ENCODE results near the gene ANGPT4. TPM values are rescaled to one million over a fixed set of nuclear protein-coding genes. Genes with fewer than 3 reads are reported as not detected.

The ANGPT4 gene
- total and polyA plus RNA-seq, 2 of the 8 experiments (the other 6 are each of a cell fraction or from before 2014, with no cell fraction given), result 0.07 to 0.33 TPM

DNA sequence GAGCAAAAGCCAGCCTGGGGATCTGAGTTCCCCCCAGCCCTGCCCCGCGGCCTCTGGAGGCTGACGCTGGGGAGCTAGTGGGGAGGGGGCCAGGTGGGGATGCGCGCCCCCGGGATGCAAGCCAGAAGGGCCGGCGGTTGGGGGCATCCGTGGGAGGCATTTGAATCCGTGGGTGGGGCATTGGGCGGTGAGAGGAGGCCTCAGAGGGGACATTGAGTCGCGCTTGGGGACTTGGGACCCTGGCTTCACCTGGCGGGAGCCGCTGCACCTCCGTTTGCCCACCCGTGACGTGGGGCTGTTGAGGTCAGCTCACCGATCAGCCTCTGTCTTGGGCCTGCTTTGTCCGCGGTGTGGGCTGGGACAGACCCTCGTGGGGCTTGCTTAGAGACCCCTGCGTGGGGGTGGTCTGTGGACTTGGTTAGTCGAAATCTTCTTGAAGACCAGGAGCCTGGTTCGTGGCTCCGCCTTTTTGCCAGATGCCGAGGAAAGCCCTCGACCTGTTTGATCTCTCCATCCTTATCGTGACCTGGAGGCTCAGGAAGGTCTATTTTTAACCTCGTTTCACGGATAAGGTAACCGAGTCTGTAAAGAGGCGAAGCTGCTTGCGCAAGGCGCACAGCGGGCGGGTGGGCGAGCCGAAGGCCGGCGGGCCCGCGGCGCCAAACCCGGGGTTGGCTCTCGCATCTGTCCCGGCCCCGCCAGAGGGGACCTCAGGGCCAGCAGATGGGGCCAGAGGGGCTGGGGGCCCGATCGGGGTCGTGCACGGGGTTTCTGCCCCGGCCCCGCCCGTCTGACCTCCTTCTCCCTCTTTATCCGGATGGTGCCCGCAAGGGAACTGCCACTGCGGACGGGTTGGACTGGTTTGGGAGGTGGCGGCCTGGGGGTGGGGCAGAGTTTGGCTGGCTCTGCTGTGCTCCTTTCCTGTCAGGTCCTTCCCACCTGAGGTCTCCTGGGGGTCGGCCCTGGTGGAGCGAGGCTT lies 74.3 kb downstream of the ANGPT4 start (continued):
- TF ChIP-seq SIN3A (conservative IDR thresholded peaks at IDR 0.05 in 1 of 2, IDR thresholded peaks at IDR 0.05 in 1 of 2; ENCODE audit: low read depth in 1 of 2, low read length in 2 of 2) (no peak), SP2 (IDR thresholded peaks at IDR 0.05; ENCODE audit: low read length) (no peak)
